HL-60 (cell line): ENCODE data around the gene IFT25.

Source experiments
- DNase-seq, 2 experiments: peaks; one replicate each; pipeline ENCODE4 v3.0.0-alpha.2; 2010 to 2020; ENCODE audit warnings: low read depth in 1 of 2, low spot score in 1 of 2
- H3K27ac ChIP-seq: fragments of 250-450 bp; sonication (Bioruptor Pico); replicated peaks from 2 replicates; pipeline ENCODE4 v1.5.1; 2020; ENCODE audit warnings: mild to moderate bottlenecking, moderate library complexity
- H3K27me3 ChIP-seq: fragments of 250-450 bp; sonication (Bioruptor Pico); 2 replicates; pipeline ENCODE4 v1.5.1; 2021; ENCODE audit warnings: mild to moderate bottlenecking, moderate library complexity; ENCODE audit not compliant: insufficient read depth, poor library complexity, severe bottlenecking
- H3K4me3 ChIP-seq: replicated peaks from 2 replicates; pipeline ENCODE4 v1.5.1; 2011; ENCODE audit warnings: mild to moderate bottlenecking, control low read depth, low read length; ENCODE audit not compliant: insufficient read depth
- GABPA ChIP-seq: IDR thresholded peaks from 2 replicates; pipeline ENCODE4 v1.6.1; 2012; ENCODE audit warnings: low read depth
- POLR2AphosphoS5 ChIP-seq: IDR thresholded peaks from 2 replicates; pipeline ENCODE4 v1.6.1; 2012; ENCODE audit warnings: low read depth
- SPI1 ChIP-seq: IDR thresholded peaks from 2 replicates; pipeline ENCODE4 v1.6.1; 2012; ENCODE audit warnings: low read depth, mild to moderate bottlenecking, borderline replicate concordance
- TF ChIP-seq, protein P1 (sequence below): IDR thresholded peaks from 2 replicates; pipeline ENCODE4 v1.6.1; 2012; ENCODE audit warnings: low read depth; ENCODE audit not compliant: insufficient replicate concordance
- TF ChIP-seq, protein P2 (sequence below): IDR thresholded peaks from one replicate; pipeline ENCODE4 v1.5.1; 2011; ENCODE audit warnings: low read length, control low read depth, inconsistent platforms; ENCODE audit not compliant: insufficient read depth

Gene IFT25

DNA sequence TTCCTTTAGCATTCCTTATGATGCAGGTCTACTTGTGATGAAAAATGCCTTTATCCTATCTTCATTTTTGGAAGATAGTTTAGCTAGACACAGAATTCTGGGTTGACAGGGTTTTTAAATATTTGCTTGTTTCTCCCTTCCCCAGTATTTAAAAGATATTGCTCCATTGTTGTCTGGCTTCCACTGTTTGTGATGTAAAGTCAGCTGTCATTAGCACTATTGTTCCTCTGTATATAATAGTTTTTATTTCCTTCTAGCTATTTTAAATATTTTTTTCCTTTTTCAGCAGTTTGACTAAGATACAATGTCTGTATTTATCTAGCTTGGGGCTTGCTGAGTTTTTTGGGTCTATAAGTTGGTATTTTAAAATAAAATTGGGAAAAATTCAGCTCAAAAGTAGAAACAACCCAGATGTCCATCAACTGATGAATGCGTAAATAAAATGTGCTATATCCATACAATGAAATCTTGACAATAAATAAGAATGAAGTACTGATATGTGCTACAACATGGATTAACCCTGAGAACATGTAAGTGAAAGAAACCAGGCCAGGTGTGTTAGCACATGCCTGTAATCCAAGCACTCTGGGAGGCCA is 11.2 kb downstream of the IFT25 start:
- Histone ChIP-seq H3K27me3 (no peaks in the 10 kb centered on the region), H3K27ac (no peak overlapping the region), H3K4me3 (no peak overlapping the region)
- DNase-seq = no peak
- TF ChIP-seq, protein P1, sequence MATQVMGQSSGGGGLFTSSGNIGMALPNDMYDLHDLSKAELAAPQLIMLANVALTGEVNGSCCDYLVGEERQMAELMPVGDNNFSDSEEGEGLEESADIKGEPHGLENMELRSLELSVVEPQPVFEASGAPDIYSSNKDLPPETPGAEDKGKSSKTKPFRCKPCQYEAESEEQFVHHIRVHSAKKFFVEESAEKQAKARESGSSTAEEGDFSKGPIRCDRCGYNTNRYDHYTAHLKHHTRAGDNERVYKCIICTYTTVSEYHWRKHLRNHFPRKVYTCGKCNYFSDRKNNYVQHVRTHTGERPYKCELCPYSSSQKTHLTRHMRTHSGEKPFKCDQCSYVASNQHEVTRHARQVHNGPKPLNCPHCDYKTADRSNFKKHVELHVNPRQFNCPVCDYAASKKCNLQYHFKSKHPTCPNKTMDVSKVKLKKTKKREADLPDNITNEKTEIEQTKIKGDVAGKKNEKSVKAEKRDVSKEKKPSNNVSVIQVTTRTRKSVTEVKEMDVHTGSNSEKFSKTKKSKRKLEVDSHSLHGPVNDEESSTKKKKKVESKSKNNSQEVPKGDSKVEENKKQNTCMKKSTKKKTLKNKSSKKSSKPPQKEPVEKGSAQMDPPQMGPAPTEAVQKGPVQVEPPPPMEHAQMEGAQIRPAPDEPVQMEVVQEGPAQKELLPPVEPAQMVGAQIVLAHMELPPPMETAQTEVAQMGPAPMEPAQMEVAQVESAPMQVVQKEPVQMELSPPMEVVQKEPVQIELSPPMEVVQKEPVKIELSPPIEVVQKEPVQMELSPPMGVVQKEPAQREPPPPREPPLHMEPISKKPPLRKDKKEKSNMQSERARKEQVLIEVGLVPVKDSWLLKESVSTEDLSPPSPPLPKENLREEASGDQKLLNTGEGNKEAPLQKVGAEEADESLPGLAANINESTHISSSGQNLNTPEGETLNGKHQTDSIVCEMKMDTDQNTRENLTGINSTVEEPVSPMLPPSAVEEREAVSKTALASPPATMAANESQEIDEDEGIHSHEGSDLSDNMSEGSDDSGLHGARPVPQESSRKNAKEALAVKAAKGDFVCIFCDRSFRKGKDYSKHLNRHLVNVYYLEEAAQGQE = no peak
- TF ChIP-seq, protein P2, sequence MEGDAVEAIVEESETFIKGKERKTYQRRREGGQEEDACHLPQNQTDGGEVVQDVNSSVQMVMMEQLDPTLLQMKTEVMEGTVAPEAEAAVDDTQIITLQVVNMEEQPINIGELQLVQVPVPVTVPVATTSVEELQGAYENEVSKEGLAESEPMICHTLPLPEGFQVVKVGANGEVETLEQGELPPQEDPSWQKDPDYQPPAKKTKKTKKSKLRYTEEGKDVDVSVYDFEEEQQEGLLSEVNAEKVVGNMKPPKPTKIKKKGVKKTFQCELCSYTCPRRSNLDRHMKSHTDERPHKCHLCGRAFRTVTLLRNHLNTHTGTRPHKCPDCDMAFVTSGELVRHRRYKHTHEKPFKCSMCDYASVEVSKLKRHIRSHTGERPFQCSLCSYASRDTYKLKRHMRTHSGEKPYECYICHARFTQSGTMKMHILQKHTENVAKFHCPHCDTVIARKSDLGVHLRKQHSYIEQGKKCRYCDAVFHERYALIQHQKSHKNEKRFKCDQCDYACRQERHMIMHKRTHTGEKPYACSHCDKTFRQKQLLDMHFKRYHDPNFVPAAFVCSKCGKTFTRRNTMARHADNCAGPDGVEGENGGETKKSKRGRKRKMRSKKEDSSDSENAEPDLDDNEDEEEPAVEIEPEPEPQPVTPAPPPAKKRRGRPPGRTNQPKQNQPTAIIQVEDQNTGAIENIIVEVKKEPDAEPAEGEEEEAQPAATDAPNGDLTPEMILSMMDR = no peak
- no peak for TF ChIP-seq SPI1
- TF ChIP-seq POLR2AphosphoS5 = no peak
- TF ChIP-seq GABPA = no peak

DNA sequence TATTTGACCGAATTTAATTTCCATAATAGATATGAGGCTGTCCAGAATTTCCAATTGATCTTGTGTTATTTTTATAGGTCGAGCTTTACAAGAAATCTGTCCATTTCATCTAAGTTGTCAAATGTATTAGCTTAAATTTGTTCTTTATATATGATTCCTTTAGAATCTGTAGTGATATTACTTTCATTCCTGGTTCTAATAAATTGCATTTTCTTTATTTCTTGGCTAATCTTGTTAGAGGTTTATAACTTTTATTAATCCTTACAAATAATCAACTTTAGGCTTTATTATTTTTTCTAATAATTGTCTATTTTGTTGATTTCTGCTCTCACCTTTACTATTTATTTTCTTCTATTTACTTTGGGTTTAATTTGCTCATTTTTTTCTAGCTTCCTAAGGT is 14.0 kb downstream of the IFT25 start:
- H3K27me3 ChIP-seq = no peaks in the 10 kb centered on the region
- no peak overlapping the region for H3K4me3 ChIP-seq
- no peak overlapping the region for H3K27ac ChIP-seq
- no peak for DNase-seq
- TF ChIP-seq GABPA (no peak), POLR2AphosphoS5 (no peak), SPI1 (no peak)
- TF ChIP-seq, protein P2 = no peak
- TF ChIP-seq, protein P1 = no peak

DNA sequence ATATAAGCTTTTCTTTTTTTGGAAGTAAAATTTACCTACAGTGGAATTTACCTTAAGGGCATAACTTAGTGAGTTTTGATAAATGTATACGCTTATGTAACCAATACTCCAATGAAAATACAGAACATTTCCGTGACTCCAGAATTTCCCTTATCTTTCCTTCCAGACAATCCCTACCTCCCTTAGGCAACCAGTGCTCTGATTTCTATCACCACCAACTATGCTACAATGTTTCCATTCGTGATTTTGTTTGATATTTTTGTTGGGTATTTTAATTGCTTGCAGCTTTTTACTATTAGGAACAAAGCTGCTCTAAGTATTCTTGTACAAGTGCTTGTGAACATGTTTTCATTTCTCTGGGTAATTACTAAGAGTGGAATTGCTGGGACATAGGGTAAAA is 14.6 kb downstream of the IFT25 start:
- TF ChIP-seq, protein P1 = no peak
- TF ChIP-seq GABPA (no peak), POLR2AphosphoS5 (no peak), SPI1 (no peak)
- TF ChIP-seq, protein P2 = no peak
- Histone ChIP-seq H3K4me3 (no peak overlapping the region), H3K27me3 (no peaks in the 10 kb centered on the region), H3K27ac (no peak overlapping the region)
- no peak for DNase-seq
